Naive thymus-derived CD8-positive, alpha-beta T cell (primary cell): ENCODE results near the gene ULBP2. TPM values are rescaled to one million over a fixed set of nuclear protein-coding genes. Genes with fewer than 3 reads are reported as not detected.
"Not testable (repeated sequence)": the region's sequence is repeated elsewhere in the genome, so short reads cannot be mapped to it uniquely, and the experiment has no call there.

Source experiments
- ATAC-seq, 2 donors: fragments of 150-1000 bp; cut with Tn5 transposase in 1 of 2; sonication (Bioruptor Pico), chemical (Tn5 transposase) in 1 of 2; 1 replicate in 1 of 2; 2 replicates in 1 of 2; pipeline ENCODE4 v1.10.0; 2021; ENCODE audit warnings: mild to moderate bottlenecking in 2 of 2, moderate library complexity in 2 of 2
- POLR2A ChIA-PET: fragments of 350-600 bp; sonication (Branson Sonifier 250); formaldehyde crosslinking; loops from one replicate; lab custom pipeline; 2021; ENCODE audit warnings: antibody characterized with exemption; lab: Charles Lee
- DNase-seq, 10 donors: peaks; one replicate each; pipeline versions ENCODE4 v3.0.0 to v3.0.0-alpha.2; 2020 to 2022
- H3K27ac Mint-ChIP-seq, 10 donors: one replicate each; pipeline ENCODE4 v1.8.0; 2020 to 2022; ENCODE audit warnings: mild to moderate bottlenecking in 10 of 10, mixed read lengths in 10 of 10, moderate library complexity in 4 of 10, inconsistent platforms in 1 of 10
- H3K27me3 Mint-ChIP-seq, 5 donors: one replicate each; pipeline ENCODE4 v1.8.0; 2021 to 2022; ENCODE audit warnings: mixed read lengths in 5 of 5
- H3K36me3 Mint-ChIP-seq, 3 donors: one replicate each; pipeline ENCODE4 v1.8.0; 2020 to 2022; ENCODE audit warnings: mixed read lengths in 3 of 3, mild to moderate bottlenecking in 2 of 3, inconsistent platforms in 1 of 3
- H3K4me1 Mint-ChIP-seq, 4 donors: one replicate each; pipeline ENCODE4 v1.8.0; 2021 to 2022; ENCODE audit warnings: mixed read lengths in 4 of 4
- H3K4me3 Mint-ChIP-seq, 10 donors: one replicate each; pipeline ENCODE4 v1.8.0; 2020 to 2022; ENCODE audit warnings: mild to moderate bottlenecking in 10 of 10, mixed read lengths in 10 of 10, moderate library complexity in 6 of 10, inconsistent platforms in 1 of 10
- H3K9me3 Mint-ChIP-seq, 9 donors: one replicate each; pipeline ENCODE4 v1.8.0; 2020 to 2022; ENCODE audit warnings: mixed read lengths in 9 of 9, mild to moderate bottlenecking in 3 of 9, inconsistent platforms in 1 of 9, moderate library complexity in 1 of 9
- polyA plus RNA-seq, 3 donors: library from polyadenylated mRNA; unstranded; fragments of 300-500 nt; fragmentation: Illumina TruSeq; gene quantifications; one replicate each; pipeline ENCODE4 v1.2.3, GENCODE V29; 2021
- total RNA-seq, 8 experiments: library from RNA in 2 of 8; stranded (reverse) in 2 of 8; gene quantifications; one replicate each; pipeline ENCODE4 v1.2.3 and lab custom pipeline; 2021 to 2026

Gene ULBP2
- total and polyA plus RNA-seq, 5 experiments from 2014 or later, result 0.37 to 0.41 TPM; not detected in 3

- Mint-ChIP-seq H3K4me1 (peaks cover 0 to 2% (median 0%) of the 10 kb centered on the region in 4 donors), H3K27ac (peak overlapping the region in 1 of 10 donors; percentile 9), H3K9me3 (peaks cover 0 to 19% (median 4%) of the 10 kb centered on the region in 9 donors), H3K27me3 (peaks cover 6 to 40% (median 18%) of the 10 kb centered on the region in 5 donors), H3K36me3 (peaks cover 0 to 10% (median 6%) of the 10 kb centered on the region in 3 donors), H3K4me3 (no peak overlapping the region)
- ATAC-seq (no peak), DNase-seq (no peak)
- POLR2A ChIA-PET, result no interaction called here
Measured at GRCh38 chr6:149913085-149913484, 28.7 kb upstream of the ULBP2 start.

DNA sequence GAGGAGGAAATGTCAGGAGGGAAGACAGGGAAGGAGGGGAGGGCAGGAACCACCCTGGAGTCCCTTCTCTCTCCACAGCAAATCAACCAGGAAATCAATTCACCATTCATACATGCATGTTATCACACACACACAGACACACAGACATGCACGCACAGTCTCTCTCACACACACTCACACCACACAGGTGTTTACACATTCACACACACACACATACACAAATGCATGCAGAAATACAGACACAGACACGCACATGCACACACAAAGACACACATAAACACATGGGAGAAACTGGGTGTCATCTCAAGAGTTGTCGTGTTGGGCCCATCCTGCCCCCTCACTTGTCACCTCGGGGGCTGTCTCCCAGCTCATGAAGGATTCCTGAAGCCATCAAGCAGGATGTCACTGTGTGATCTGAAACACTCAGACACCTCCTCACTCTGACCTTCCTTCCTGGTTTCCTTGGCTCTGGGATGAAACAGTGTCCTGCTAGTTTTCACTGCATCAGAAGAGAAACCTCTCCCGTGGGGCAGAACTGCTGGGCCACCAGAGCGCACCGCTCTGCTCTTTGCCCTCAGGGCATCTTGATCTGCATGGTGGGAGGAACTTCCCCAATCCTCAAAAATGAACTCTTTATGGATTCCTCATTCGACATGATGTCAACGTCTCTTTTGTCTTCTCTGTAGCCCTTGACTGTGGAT lies 28.1 kb upstream of the ULBP2 start:
- Mint-ChIP-seq H3K27me3 (peaks cover 7 to 46% (median 23%) of the 10 kb centered on the region in 5 donors), H3K9me3 (peaks cover 0 to 13% (median 2%) of the 10 kb centered on the region in 9 donors), H3K4me3 (no peak overlapping the region), H3K27ac (no peak overlapping the region), H3K4me1 (peaks cover 0 to 2% (median 0%) of the 10 kb centered on the region in 4 donors), H3K36me3 (peaks cover 0 to 8% (median 3%) of the 10 kb centered on the region in 3 donors)
- POLR2A ChIA-PET, result no interaction called here
- DNase-seq, result no peak
- no peak for ATAC-seq

DNA sequence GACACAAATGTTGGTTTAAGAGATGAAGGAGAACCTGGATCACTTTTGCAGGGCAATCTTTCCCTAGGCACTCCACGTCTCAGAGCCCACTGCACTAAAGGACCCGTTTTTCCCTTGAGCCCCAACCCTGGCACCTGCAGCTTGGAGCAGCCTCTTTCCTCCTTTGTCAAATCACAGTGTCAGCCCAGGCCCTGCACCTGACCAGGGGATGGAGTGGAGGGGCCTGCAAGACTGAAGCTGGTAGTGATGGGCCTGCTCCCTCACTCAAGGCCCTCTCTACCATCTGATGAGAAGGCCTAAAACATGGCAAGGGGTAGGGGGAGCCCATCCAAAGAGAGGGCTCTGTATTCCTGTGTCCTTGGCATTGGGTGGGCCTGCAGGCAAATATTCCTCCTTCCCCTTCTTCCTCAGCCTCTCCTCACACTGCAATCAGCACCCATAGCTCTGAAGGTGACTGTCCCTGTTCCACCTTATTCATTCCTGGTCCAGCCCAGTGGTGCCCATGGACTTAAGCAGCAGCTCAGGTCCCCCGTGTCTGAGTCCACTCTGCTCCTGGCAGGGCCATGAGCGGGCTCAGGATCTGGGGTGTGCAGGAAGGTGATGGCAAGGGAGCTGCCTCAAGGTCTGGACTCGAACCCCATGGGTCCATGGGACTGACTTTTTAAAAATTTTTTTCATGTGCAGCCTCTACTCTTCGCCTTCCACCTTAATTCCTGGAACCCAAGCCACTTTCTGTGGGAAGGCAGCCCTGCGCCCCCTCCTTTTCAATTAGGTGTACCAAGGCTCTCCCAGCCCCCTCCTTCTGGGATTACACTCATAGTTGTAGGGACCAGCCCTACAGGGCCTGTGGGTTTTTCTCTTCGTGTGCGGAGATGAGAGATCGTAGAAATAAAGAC lies 25.6 kb upstream of the ULBP2 start:
- Mint-ChIP-seq H3K27me3 (peaks cover 17 to 59% (median 45%) of the 10 kb centered on the region in 5 donors), H3K27ac (no peak overlapping the region), H3K4me1 (peaks cover 0 to 2% (median 0%) of the 10 kb centered on the region in 4 donors), H3K9me3 (peaks cover 0 to 3% (median 0%) of the 10 kb centered on the region in 9 donors), H3K36me3 (no peaks in the 10 kb centered on the region), H3K4me3 (no peak overlapping the region)
- POLR2A ChIA-PET, result no interaction called here
- DNase-seq (no peak), ATAC-seq (no peak)

DNA sequence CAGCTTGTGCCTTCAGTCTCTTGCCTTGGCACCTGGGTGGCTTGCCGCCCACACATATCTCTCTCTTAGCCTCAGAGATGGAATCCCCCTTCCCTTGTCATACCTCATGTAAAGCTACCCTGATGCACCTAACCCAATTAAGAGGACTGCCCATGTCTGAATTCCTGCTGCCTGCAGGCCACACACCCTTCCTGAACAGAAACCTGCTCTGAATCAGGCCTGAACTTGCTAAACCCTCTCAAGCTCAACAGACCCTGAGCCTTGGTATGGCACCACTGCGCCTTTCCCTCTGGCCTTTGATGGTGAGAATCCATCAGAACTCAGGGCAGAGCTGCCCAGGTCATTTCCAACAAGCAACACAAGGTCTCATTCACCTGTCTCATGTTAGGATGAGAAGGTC lies 24.1 kb upstream of the ULBP2 start:
- Mint-ChIP-seq H3K36me3 (no peaks in the 10 kb centered on the region), H3K27me3 (peaks cover 24 to 67% (median 51%) of the 10 kb centered on the region in 5 donors), H3K4me1 (peaks cover 2 to 9% (median 7%) of the 10 kb centered on the region in 4 donors), H3K9me3 (peaks cover 0 to 2% (median 0%) of the 10 kb centered on the region in 9 donors), H3K27ac (no peak overlapping the region), H3K4me3 (no peak overlapping the region)
- POLR2A ChIA-PET, result no interaction called here
- ATAC-seq, result no peak
- DNase-seq, result no peak

GRCh38 chr6:149918151-149918905 lies 23.5 kb upstream of the ULBP2 start:
- DNase-seq, result no peak
- POLR2A ChIA-PET, result no interaction called here

GRCh38 chr6:149919126-149919833 lies 22.5 kb upstream of the ULBP2 start:
- H3K36me3 Mint-ChIP-seq, result not testable (repeated sequence)

More at GRCh38 chr6:149918151-149918905, 23.5 kb upstream of the ULBP2 start:
- Mint-ChIP-seq H3K27ac (no peak overlapping the region), H3K4me1 (peaks cover 7 to 16% (median 13%) of the 10 kb centered on the region in 4 donors), H3K9me3 (peaks cover 0 to 2% (median 0%) of the 10 kb centered on the region in 9 donors), H3K36me3 (no peaks in the 10 kb centered on the region), H3K27me3 (peaks cover 29 to 67% (median 51%) of the 10 kb centered on the region in 5 donors), H3K4me3 (no peak overlapping the region)
- ATAC-seq, result no peak

GRCh38 chr6:149919834-149920225 lies 22.0 kb upstream of the ULBP2 start:
- H3K4me3 Mint-ChIP-seq, result no peak overlapping the region
- H3K36me3 Mint-ChIP-seq, result no peaks in the 10 kb centered on the region
- H3K27me3 Mint-ChIP-seq, result peaks cover 35 to 70% (median 60%) of the 10 kb centered on the region in 5 donors
- POLR2A ChIA-PET, result no interaction called here
- ATAC-seq, result no peak
- H3K4me1 Mint-ChIP-seq, result peaks cover 8 to 21% (median 18%) of the 10 kb centered on the region in 4 donors
- no peak for DNase-seq
- H3K27ac Mint-ChIP-seq, result no peak overlapping the region
- H3K9me3 Mint-ChIP-seq, result peaks cover 0 to 4% (median 0%) of the 10 kb centered on the region in 9 donors

More at GRCh38 chr6:149919126-149919833, 22.5 kb upstream of the ULBP2 start:
- H3K27ac Mint-ChIP-seq, POLR2A ChIA-PET, ATAC-seq, DNase-seq, H3K9me3 Mint-ChIP-seq, H3K4me3 Mint-ChIP-seq: not testable (repeated sequence)
- peaks cover 33 to 67% (median 55%) of the 10 kb centered on the region in 5 donors for H3K27me3 Mint-ChIP-seq
- H3K4me1 Mint-ChIP-seq, result peaks cover 8 to 20% (median 18%) of the 10 kb centered on the region in 4 donors

- Mint-ChIP-seq H3K4me1 (peaks cover 13 to 32% (median 29%) of the 10 kb centered on the region in 4 donors), H3K4me3 (peak overlapping the region in 4 of 10 donors; percentile 10 to 85 (median 26)), H3K36me3 (no peaks in the 10 kb centered on the region), H3K9me3 (peaks cover 0 to 4% (median 0%) of the 10 kb centered on the region in 9 donors), H3K27me3 (peaks cover 40 to 85% (median 71%) of the 10 kb centered on the region in 5 donors), H3K27ac (no peak overlapping the region)
- DNase-seq (no peak), ATAC-seq (no peak)
- POLR2A ChIA-PET, result no interaction called here
Measured at GRCh38 chr6:149921361-149921760, 20.5 kb upstream of the ULBP2 start.

- POLR2A ChIA-PET, ATAC-seq, DNase-seq, H3K36me3 Mint-ChIP-seq, H3K9me3 Mint-ChIP-seq: not testable (repeated sequence)
- peak overlapping the region in 9 of 10 donors; percentile 42 to 93 (median 81) for H3K4me3 Mint-ChIP-seq
- peaks cover 41 to 92% (median 72%) of the 10 kb centered on the region in 5 donors for H3K27me3 Mint-ChIP-seq
- H3K4me1 Mint-ChIP-seq, result peaks cover 14 to 34% (median 30%) of the 10 kb centered on the region in 4 donors
- H3K27ac Mint-ChIP-seq, result peak overlapping the region in 2 of 10 donors; percentile 41 to 91
Measured at GRCh38 chr6:149922091-149922490, 19.7 kb upstream of the ULBP2 start.

DNA sequence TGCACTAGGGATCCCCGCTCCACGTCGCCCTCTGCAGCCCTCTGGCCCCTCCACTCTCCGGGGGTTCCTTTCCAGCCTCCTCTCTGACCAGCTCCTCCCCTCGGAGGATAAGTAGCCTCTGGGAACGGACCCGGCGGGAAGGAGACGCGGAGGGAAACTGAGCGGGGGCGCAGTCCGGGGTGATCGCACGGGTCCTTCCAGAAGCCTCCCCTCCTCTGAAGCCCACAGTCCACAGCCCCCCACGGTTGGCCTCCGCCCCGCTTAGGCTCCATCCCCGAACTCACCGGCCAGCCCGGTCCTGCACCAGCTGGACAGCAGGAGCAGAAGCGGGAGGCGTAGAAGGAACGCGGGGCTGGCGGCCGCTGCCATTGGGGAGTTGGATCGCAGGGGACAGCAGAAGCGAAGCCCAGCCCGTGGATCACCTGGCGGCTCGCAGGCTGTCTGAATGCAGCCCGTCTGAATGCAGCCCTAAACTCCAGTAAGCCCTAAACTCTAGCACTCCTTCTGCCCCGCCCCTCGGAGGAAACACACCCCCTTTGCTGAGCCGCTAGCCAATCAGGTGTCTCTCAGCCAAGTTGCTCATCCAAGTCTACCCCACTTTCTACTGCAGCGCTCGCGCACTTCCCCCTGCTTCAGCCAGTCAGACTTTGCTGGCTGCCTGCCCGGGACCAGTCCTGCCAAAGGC lies 19.0 kb upstream of the ULBP2 start, which contains the start of gene RAET1G:
RAET1G (minus strand) TSS at position 480 of the 685 bp plus-strand sequence; CDS start at position 369, 111 bp downstream.
- POLR2A ChIA-PET, result no interaction called here
- peak; percentile 62 to 90 (median 78) for DNase-seq
- Mint-ChIP-seq H3K36me3 (no peaks in the 10 kb centered on the region), H3K4me3 (peak within 1 kb of the TSS; percentile 81 to 93 (median 86)), H3K4me1 (peaks cover 14 to 34% (median 30%) of the 10 kb centered on the region in 4 donors), H3K27ac (peak within 1 kb of the TSS in 4 of 10 donors; percentile 29 to 91 (median 48)), H3K9me3 (peaks cover 0 to 4% (median 0%) of the 10 kb centered on the region in 9 donors), H3K27me3 (peaks cover 46 to 99% (median 75%) of the 10 kb centered on the region in 5 donors)
- ATAC-seq, result peak; percentile 88 to 94
